Measurements from ENCODE around the gene ZNF641. TPM values are rescaled to one million over a fixed set of nuclear protein-coding genes. Genes with fewer than 3 reads are reported as not detected.

The ZNF641 gene
- total and polyA plus RNA-seq, 2 donors from 2014 or later: 7.7 to 23.8 TPM

GRCh38 chr12:48361664-48362339, 11.1 kb upstream of the ZNF641 start:
- H3K4me3 ChIP-seq (ENCODE audit: low read length in 3 of 3): no peak overlapping the region
- H3K4me1 ChIP-seq (ENCODE audit: control insufficient read depth in 2 of 3, insufficient read depth in 2 of 3, low read depth in 1 of 3, low read length in 3 of 3): no peaks in the 10 kb centered on the region
- no peaks in the 10 kb centered on the region for H3K36me3 ChIP-seq (ENCODE audit: control insufficient read depth in 2 of 3, insufficient read depth in 3 of 3, low read length in 3 of 3)
- intact Hi-C loops (cut with DNase I): no loop called here
- no peak overlapping the region for H3K9ac ChIP-seq (ENCODE audit: low read length in 3 of 3)
- no peaks in the 10 kb centered on the region for H3K27me3 ChIP-seq (ENCODE audit: control insufficient read depth, insufficient read depth, low read length)
- FAIRE-seq (no peak), DNase-seq (no peak)
- TF ChIP-seq CTCF (IDR thresholded peaks at IDR 0.05; ENCODE audit: borderline replicate concordance, extremely low read depth, insufficient read depth): no peak
- H3K27ac ChIP-seq (ENCODE audit: low read depth in 2 of 2, low read length in 2 of 2): no peak overlapping the region
- no peaks in the 10 kb centered on the region for H3K9me3 ChIP-seq (ENCODE audit: control insufficient read depth in 2 of 3, insufficient read depth in 1 of 3, low read length in 3 of 3)

GRCh38 chr12:48358937-48359513, 8.3 kb upstream of the ZNF641 start:
- Histone ChIP-seq H3K4me1 (ENCODE audit: control insufficient read depth in 2 of 3, insufficient read depth in 2 of 3, low read depth in 1 of 3, low read length in 3 of 3) (no peaks in the 10 kb centered on the region), H3K9me3 (ENCODE audit: control insufficient read depth in 2 of 3, insufficient read depth in 1 of 3, low read length in 3 of 3) (no peaks in the 10 kb centered on the region), H3K27me3 (ENCODE audit: control insufficient read depth, insufficient read depth, low read length) (no peaks in the 10 kb centered on the region), H3K4me3 (ENCODE audit: low read length in 3 of 3) (no peak overlapping the region), H3K36me3 (ENCODE audit: control insufficient read depth in 2 of 3, insufficient read depth in 3 of 3, low read length in 3 of 3) (no peaks in the 10 kb centered on the region), H3K9ac (ENCODE audit: low read length in 3 of 3) (no peak overlapping the region), H3K27ac (ENCODE audit: low read depth in 2 of 2, low read length in 2 of 2) (no peak overlapping the region)
- TF ChIP-seq CTCF (IDR thresholded peaks at IDR 0.05; ENCODE audit: borderline replicate concordance, extremely low read depth, insufficient read depth): no peak
- intact Hi-C loops (cut with DNase I): no loop called here
- DNase-seq (no peak), FAIRE-seq (no peak)

GRCh38 chr12:48356041-48356768, 5.5 kb upstream of the ZNF641 start:
- intact Hi-C loops (cut with DNase I): no loop called here
- no peak overlapping the region for H3K4me3 ChIP-seq (ENCODE audit: low read length in 3 of 3)
- H3K9me3 ChIP-seq (ENCODE audit: control insufficient read depth in 2 of 3, insufficient read depth in 1 of 3, low read length in 3 of 3): no peaks in the 10 kb centered on the region
- no peak overlapping the region for H3K9ac ChIP-seq (ENCODE audit: low read length in 3 of 3)
- no peak for FAIRE-seq
- TF ChIP-seq CTCF (IDR thresholded peaks at IDR 0.05; ENCODE audit: borderline replicate concordance, extremely low read depth, insufficient read depth): no peak
- no peaks in the 10 kb centered on the region for H3K27me3 ChIP-seq (ENCODE audit: control insufficient read depth, insufficient read depth, low read length)
- no peaks in the 10 kb centered on the region for H3K36me3 ChIP-seq (ENCODE audit: control insufficient read depth in 2 of 3, insufficient read depth in 3 of 3, low read length in 3 of 3)
- no peak overlapping the region for H3K27ac ChIP-seq (ENCODE audit: low read depth in 2 of 2, low read length in 2 of 2)
- H3K4me1 ChIP-seq (ENCODE audit: control insufficient read depth in 2 of 3, insufficient read depth in 2 of 3, low read depth in 1 of 3, low read length in 3 of 3): peaks cover 0 to 11% (median 3%) of the 10 kb centered on the region in 3 donors
- no peak for DNase-seq
